SK-N-SH treated with all-trans-retinoic acid at 6 μM for 48 hours (cell line): ENCODE data around the gene CITED2.

ENCODE experiments used
- ATAC-seq: fragments of 200-7000 bp; cut with Tn5 transposase; 3 replicates; pipeline ENCODE4 v1.9.1; 2020; ENCODE audit warnings: mild to moderate bottlenecking, moderate library complexity
- ARNTL ChIP-seq: fragments of 450-650 bp; formaldehyde crosslinking; IDR thresholded peaks from 2 replicates; pipeline ENCODE4 v1.5.0; 2020; ENCODE audit warnings: low read depth, mild to moderate bottlenecking, moderate library complexity, borderline replicate concordance
- BACH2 ChIP-seq: fragments of 250-450 bp; sonication (Bioruptor Pico); IDR thresholded peaks from 2 replicates; pipeline ENCODE4 v1.9.0; 2021; ENCODE audit warnings: mild to moderate bottlenecking, borderline replicate concordance
- ESRRG ChIP-seq: fragments of 250-450 bp; sonication (Bioruptor Pico); IDR thresholded peaks from 2 replicates; pipeline ENCODE4 v1.6.1; 2021; ENCODE audit warnings: mild to moderate bottlenecking
- GLIS3 ChIP-seq: fragments of 250-450 bp; sonication (Bioruptor Pico); IDR thresholded peaks from 2 replicates; pipeline ENCODE4 v1.5.0; 2020; ENCODE audit warnings: mild to moderate bottlenecking, moderate library complexity
- ISL1 ChIP-seq: fragments of 250-450 bp; sonication (Bioruptor Pico); IDR thresholded peaks from 2 replicates; pipeline ENCODE4 v2.1.2; 2022; ENCODE audit warnings: mild to moderate bottlenecking, moderate library complexity
- OSR1 ChIP-seq: fragments of 250-450 bp; sonication (Bioruptor Pico); IDR thresholded peaks from 2 replicates; pipeline ENCODE4 v1.8.0; 2022; ENCODE audit warnings: moderate library complexity, mild to moderate bottlenecking, inconsistent platforms
- PPARA ChIP-seq: fragments of 250-450 bp; sonication (Bioruptor Pico); IDR thresholded peaks from 2 replicates; pipeline ENCODE4 v1.5.0; 2020; ENCODE audit warnings: mild to moderate bottlenecking, borderline replicate concordance
- RARB ChIP-seq: fragments of 250-450 bp; sonication (Bioruptor Pico); IDR thresholded peaks from 2 replicates; pipeline ENCODE4 v1.8.0; 2021; ENCODE audit warnings: mild to moderate bottlenecking, moderate library complexity
- TCF4 ChIP-seq: fragments of 250-450 bp; sonication (Bioruptor Pico); IDR thresholded peaks from 2 replicates; pipeline ENCODE4 v1.8.0; 2021; ENCODE audit warnings: mild to moderate bottlenecking, moderate library complexity, borderline replicate concordance
- TOX ChIP-seq: fragments of 250-450 bp; sonication (Bioruptor Pico); IDR thresholded peaks from 2 replicates; pipeline ENCODE4 v1.8.0; 2021; ENCODE audit warnings: mild to moderate bottlenecking, moderate library complexity, borderline replicate concordance
- ZC3H10 ChIP-seq: fragments of 250-450 bp; sonication (Bioruptor Pico); IDR thresholded peaks from 2 replicates; pipeline ENCODE4 v1.5.1; 2021; ENCODE audit warnings: mild to moderate bottlenecking, moderate library complexity
- ZFP3 ChIP-seq: fragments of 250-450 bp; sonication (Bioruptor Pico); IDR thresholded peaks from 2 replicates; pipeline ENCODE4 v1.5.0; 2020; ENCODE audit warnings: mild to moderate bottlenecking, moderate library complexity
- ZFP30 ChIP-seq: fragments of 450-650 bp; formaldehyde crosslinking; IDR thresholded peaks from 2 replicates; pipeline ENCODE4 v1.5.0; 2022; ENCODE audit warnings: mild to moderate bottlenecking, moderate library complexity
- ZNF565 ChIP-seq: fragments of 450-650 bp; formaldehyde crosslinking; conservative IDR thresholded peaks from 2 replicates; pipeline ENCODE4 v1.5.0; 2020; ENCODE audit warnings: low read depth, mild to moderate bottlenecking, moderate library complexity
- ZNF70 ChIP-seq: fragments of 450-650 bp; formaldehyde crosslinking; IDR thresholded peaks from 2 replicates; pipeline ENCODE4 v1.5.0; 2020; ENCODE audit warnings: mild to moderate bottlenecking, moderate library complexity
- ZNF8 ChIP-seq: fragments of 450-650 bp; formaldehyde crosslinking; IDR thresholded peaks from 2 replicates; pipeline ENCODE4 v1.5.0; 2020; ENCODE audit warnings: mild to moderate bottlenecking, moderate library complexity
- TF ChIP-seq, protein P1 (sequence below): fragments of 250-450 bp; sonication (Bioruptor Pico); IDR thresholded peaks from 2 replicates; pipeline ENCODE4 v1.5.1; 2020; ENCODE audit warnings: low read depth, mild to moderate bottlenecking, moderate library complexity
- TF ChIP-seq, protein P2 (sequence below): fragments of 250-450 bp; sonication (Bioruptor Pico); IDR thresholded peaks from 2 replicates; pipeline ENCODE4 v1.5.0; 2020; ENCODE audit warnings: mild to moderate bottlenecking, moderate library complexity
- TF ChIP-seq, protein P3 (sequence below): fragments of 250-450 bp; sonication (Bioruptor Pico); IDR thresholded peaks from 2 replicates; pipeline ENCODE4 v1.5.1; 2021; ENCODE audit warnings: mild to moderate bottlenecking, moderate library complexity
- TF ChIP-seq, protein P4 (sequence below): fragments of 250-450 bp; sonication (Bioruptor Pico); IDR thresholded peaks from 2 replicates; pipeline ENCODE4 v1.8.0; 2021; ENCODE audit warnings: low read depth, mild to moderate bottlenecking, moderate library complexity, borderline replicate concordance
- TF ChIP-seq, protein P5 (sequence below): fragments of 250-450 bp; sonication (Bioruptor Pico); IDR thresholded peaks from 2 replicates; pipeline ENCODE4 v1.8.0; 2020; ENCODE audit warnings: mild to moderate bottlenecking, moderate library complexity, borderline replicate concordance

CITED2 gene

DNA sequence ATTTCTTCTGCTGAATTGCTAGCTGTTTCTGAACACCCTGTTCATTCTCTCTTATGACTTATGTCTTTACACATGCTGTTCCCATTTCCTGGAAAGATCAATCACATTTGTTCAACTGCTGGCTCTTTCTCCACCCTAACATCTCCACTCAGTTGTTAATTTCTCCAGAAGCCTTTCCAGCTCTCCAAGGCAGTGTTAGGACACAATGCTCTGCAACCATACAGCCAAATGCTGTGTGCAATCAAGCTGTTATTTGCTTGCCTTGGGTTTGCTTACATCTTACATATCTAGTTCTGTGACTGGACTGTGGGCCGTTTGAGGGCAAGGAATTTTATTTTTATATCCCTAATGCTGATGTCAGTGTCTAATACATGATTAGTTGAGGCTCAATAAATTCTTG lies 24.2 kb upstream of the CITED2 start (continued):
- TF ChIP-seq ZNF70 (CRISPR knock-in tag) = no peak
- TF ChIP-seq ISL1 (CRISPR knock-in tag) = no peak
- no peak for TF ChIP-seq TCF4 (CRISPR knock-in tag)
- no peak for TF ChIP-seq OSR1 (CRISPR knock-in tag)
- no peak for TF ChIP-seq ZNF565 (CRISPR knock-in tag)
- TF ChIP-seq ZFP3 (CRISPR knock-in tag) = no peak
- TF ChIP-seq, all 23 proteins: peak for 0

DNA sequence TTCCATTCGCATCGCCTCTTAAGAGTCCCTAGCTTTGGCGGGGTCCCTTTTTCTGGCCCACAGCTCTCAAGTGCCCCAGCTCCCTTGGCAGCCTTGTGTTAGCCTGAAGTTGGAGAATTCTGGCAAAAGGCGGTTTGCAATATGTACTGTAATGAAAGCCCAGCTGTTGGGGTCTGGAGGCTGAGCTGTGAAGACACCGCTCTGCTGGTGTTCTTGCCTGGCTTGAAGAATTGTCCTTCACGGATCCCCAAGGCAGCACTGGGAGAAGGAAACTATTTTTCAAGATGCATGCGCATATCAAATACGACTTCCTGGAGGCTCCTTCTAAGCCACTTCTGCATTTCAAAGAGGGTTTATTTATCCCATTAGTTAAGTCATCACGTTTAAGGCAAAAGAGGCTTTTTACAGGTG lies 21.4 kb upstream of the CITED2 start:
- ATAC-seq = no peak
- TF ChIP-seq, protein P1, sequence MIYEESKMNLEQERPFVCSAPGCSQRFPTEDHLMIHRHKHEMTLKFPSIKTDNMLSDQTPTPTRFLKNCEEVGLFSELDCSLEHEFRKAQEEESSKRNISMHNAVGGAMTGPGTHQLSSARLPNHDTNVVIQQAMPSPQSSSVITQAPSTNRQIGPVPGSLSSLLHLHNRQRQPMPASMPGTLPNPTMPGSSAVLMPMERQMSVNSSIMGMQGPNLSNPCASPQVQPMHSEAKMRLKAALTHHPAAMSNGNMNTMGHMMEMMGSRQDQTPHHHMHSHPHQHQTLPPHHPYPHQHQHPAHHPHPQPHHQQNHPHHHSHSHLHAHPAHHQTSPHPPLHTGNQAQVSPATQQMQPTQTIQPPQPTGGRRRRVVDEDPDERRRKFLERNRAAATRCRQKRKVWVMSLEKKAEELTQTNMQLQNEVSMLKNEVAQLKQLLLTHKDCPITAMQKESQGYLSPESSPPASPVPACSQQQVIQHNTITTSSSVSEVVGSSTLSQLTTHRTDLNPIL (CRISPR knock-in tag) = no peak
- TF ChIP-seq ZFP30 (CRISPR knock-in tag) (no peak), ZFP3 (CRISPR knock-in tag) (no peak), BACH2 (CRISPR knock-in tag) (no peak), PPARA (CRISPR knock-in tag) (no peak), ZNF70 (CRISPR knock-in tag) (no peak), TOX (CRISPR knock-in tag) (no peak), TCF4 (CRISPR knock-in tag) (no peak), ZNF565 (CRISPR knock-in tag) (no peak), RARB (CRISPR knock-in tag) (no peak)
- TF ChIP-seq, protein P2, sequence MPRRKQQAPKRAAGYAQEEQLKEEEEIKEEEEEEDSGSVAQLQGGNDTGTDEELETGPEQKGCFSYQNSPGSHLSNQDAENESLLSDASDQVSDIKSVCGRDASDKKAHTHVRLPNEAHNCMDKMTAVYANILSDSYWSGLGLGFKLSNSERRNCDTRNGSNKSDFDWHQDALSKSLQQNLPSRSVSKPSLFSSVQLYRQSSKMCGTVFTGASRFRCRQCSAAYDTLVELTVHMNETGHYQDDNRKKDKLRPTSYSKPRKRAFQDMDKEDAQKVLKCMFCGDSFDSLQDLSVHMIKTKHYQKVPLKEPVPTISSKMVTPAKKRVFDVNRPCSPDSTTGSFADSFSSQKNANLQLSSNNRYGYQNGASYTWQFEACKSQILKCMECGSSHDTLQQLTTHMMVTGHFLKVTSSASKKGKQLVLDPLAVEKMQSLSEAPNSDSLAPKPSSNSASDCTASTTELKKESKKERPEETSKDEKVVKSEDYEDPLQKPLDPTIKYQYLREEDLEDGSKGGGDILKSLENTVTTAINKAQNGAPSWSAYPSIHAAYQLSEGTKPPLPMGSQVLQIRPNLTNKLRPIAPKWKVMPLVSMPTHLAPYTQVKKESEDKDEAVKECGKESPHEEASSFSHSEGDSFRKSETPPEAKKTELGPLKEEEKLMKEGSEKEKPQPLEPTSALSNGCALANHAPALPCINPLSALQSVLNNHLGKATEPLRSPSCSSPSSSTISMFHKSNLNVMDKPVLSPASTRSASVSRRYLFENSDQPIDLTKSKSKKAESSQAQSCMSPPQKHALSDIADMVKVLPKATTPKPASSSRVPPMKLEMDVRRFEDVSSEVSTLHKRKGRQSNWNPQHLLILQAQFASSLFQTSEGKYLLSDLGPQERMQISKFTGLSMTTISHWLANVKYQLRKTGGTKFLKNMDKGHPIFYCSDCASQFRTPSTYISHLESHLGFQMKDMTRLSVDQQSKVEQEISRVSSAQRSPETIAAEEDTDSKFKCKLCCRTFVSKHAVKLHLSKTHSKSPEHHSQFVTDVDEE (CRISPR knock-in tag) = no peak
- TF ChIP-seq, protein P3, sequence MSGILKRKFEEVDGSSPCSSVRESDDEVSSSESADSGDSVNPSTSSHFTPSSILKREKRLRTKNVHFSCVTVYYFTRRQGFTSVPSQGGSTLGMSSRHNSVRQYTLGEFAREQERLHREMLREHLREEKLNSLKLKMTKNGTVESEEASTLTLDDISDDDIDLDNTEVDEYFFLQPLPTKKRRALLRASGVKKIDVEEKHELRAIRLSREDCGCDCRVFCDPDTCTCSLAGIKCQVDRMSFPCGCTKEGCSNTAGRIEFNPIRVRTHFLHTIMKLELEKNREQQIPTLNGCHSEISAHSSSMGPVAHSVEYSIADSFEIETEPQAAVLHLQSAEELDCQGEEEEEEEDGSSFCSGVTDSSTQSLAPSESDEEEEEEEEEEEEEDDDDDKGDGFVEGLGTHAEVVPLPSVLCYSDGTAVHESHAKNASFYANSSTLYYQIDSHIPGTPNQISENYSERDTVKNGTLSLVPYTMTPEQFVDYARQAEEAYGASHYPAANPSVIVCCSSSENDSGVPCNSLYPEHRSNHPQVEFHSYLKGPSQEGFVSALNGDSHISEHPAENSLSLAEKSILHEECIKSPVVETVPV (CRISPR knock-in tag) = no peak
- TF ChIP-seq, protein P4, sequence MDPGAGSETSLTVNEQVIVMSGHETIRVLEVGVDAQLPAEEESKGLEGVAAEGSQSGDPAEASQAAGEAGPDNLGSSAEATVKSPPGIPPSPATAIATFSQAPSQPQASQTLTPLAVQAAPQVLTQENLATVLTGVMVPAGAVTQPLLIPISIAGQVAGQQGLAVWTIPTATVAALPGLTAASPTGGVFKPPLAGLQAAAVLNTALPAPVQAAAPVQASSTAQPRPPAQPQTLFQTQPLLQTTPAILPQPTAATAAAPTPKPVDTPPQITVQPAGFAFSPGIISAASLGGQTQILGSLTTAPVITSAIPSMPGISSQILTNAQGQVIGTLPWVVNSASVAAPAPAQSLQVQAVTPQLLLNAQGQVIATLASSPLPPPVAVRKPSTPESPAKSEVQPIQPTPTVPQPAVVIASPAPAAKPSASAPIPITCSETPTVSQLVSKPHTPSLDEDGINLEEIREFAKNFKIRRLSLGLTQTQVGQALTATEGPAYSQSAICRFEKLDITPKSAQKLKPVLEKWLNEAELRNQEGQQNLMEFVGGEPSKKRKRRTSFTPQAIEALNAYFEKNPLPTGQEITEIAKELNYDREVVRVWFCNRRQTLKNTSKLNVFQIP (CRISPR knock-in tag) = no peak

DNA sequence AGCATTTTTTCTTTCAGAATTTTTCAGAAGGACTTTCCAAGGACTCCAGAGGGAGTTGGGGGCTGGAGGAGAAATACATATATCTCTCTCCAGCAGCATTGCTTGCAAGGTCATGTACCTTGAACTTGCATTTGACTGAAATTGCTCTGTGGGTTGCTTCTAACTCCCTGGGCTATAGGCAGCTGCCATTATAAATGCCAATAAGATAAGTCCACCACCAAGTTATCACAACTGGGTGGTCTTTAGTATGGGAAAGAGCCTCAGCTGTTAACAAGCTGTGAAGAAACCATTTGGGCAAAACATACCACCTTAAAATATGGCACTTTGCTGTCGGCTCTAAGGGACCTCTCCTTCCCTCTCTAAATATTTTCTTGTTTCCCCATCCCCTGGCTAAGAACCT lies 20.9 kb upstream of the CITED2 start:
- no peak for ATAC-seq
- TF ChIP-seq ZNF70 (CRISPR knock-in tag) (no peak), ARNTL (CRISPR knock-in tag) (no peak), GLIS3 (CRISPR knock-in tag) (no peak), ZNF8 (CRISPR knock-in tag) (no peak), RARB (CRISPR knock-in tag) (no peak), ZNF565 (CRISPR knock-in tag) (no peak), PPARA (CRISPR knock-in tag) (no peak), BACH2 (CRISPR knock-in tag) (no peak), TCF4 (CRISPR knock-in tag) (no peak), ISL1 (CRISPR knock-in tag) (no peak), ESRRG (CRISPR knock-in tag) (no peak), ZC3H10 (no peak), ZFP3 (CRISPR knock-in tag) (no peak)
- TF ChIP-seq, protein P4 (CRISPR knock-in tag) = no peak
- TF ChIP-seq, protein P1 (CRISPR knock-in tag) = no peak
- TF ChIP-seq, protein P2 (CRISPR knock-in tag) = no peak
- TF ChIP-seq, protein P5, sequence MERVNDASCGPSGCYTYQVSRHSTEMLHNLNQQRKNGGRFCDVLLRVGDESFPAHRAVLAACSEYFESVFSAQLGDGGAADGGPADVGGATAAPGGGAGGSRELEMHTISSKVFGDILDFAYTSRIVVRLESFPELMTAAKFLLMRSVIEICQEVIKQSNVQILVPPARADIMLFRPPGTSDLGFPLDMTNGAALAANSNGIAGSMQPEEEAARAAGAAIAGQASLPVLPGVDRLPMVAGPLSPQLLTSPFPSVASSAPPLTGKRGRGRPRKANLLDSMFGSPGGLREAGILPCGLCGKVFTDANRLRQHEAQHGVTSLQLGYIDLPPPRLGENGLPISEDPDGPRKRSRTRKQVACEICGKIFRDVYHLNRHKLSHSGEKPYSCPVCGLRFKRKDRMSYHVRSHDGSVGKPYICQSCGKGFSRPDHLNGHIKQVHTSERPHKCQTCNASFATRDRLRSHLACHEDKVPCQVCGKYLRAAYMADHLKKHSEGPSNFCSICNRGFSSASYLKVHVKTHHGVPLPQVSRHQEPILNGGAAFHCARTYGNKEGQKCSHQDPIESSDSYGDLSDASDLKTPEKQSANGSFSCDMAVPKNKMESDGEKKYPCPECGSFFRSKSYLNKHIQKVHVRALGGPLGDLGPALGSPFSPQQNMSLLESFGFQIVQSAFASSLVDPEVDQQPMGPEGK (CRISPR knock-in tag) = no peak
